Measurements from ENCODE around the gene HOXA4. TPM values are rescaled to one million over a fixed set of nuclear protein-coding genes. Genes with fewer than 3 reads are reported as not detected.

HOXA4 gene
- total RNA-seq, 1 experiment from 2014 or later, result 2.0 TPM

DNA sequence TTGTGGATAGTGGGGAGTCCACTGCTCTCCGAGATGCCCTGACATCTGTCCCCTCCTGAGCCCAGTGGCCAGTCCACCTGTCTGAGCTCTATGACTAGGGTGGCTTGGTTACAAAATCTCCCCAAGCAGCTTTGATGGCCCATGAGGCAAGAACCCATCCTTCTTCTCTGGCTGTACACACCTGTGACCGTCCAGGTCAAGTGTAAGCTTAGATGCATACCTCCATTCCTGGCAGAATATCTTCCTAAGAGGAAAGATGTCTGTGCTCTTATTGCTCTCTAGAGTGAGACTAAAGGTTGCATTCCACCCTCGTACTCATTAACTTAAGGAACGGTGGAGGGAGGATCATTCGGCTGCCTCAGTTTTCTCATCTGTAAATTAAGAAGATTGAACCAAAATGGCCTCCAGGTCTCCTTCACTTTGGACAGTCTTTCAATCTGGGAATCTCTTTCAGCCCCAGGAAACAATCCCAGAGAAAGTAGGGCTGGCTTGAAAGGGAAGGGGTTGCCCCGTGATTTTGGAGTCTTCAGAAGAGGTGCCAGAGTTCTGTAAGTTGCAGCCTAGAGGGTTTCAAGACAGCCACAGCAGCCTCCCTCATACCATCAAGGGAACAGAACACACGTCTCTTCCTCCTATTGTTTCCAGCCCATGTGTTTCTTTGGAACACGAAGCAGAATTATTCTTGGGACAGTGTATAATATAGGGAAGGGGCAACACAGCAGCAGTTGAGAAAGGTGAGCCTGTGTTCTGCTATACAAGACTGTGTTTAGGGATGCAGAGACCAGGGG is 5.5 kb downstream of the HOXA4 start:
- H3K27ac ChIP-seq (ENCODE audit: low read depth, low read length), result 0 out of 2 replicates have a peak overlapping the region, but pooled peaks have one; percentile 60
- ATAC-seq (no peak), DNase-seq (ENCODE audit: low read depth, low spot score) (no peak)
- BruUV-seq (replicated peaks), result no TSS peak
- RAD21 ChIA-PET (ENCODE audit: low non-redundant PET in 1 of 2, low total read pairs in 2 of 2, uncharacterized antibody in 2 of 2, unreplicated experiment in 2 of 2), result no interaction called here
- intact Hi-C loops (cut with micrococcal nuclease), result no loop called here
- CTCF ChIA-PET, result no interaction called here
- H3K79me2 ChIP-seq (ENCODE audit: insufficient read depth, low read length), result no peaks in the 10 kb centered on the region
- H3K9me2 ChIP-seq (ENCODE audit: insufficient read depth), result no peaks in the 10 kb centered on the region
- no peaks in the 10 kb centered on the region for H3K9me3 ChIP-seq (ENCODE audit: control insufficient read depth in 1 of 2, insufficient read depth in 1 of 2, low read depth in 1 of 2, low read length in 2 of 2)
- H3K36me3 ChIP-seq (ENCODE audit: control insufficient read depth in 1 of 2, insufficient read depth in 2 of 2, low read length in 2 of 2), result no peaks in the 10 kb centered on the region
- peaks cover 32% of the 10 kb centered on the region for H3K27me3 ChIP-seq (ENCODE audit: insufficient read depth, low read length)
- no peak overlapping the region for H2AFZ ChIP-seq (ENCODE audit: low read depth, low read length, poor library complexity, severe bottlenecking)
- POLR2A ChIA-PET, result no interaction called here
- no peak overlapping the region for H3K4me3 ChIP-seq (replicated peaks in 1 of 2; ENCODE audit: low read depth in 1 of 2, low read length in 2 of 2)
- H3K4me2 ChIP-seq (ENCODE audit: low read length), result peak overlapping the region; percentile 76
- H3K4me1 ChIP-seq (ENCODE audit: control insufficient read depth in 1 of 2, insufficient read depth in 2 of 2, low read length in 2 of 2), result peaks cover 25 to 74% of the 10 kb centered on the region in 2 experiments
- H3K9ac ChIP-seq (ENCODE audit: low read length), result peak overlapping the region; percentile 52; the same call in 1 of the 2 replicates
- no peaks in the 10 kb centered on the region for H4K20me1 ChIP-seq (ENCODE audit: insufficient read depth)
- no peak for TF ChIP-seq EGR1 (IDR thresholded peaks at IDR 0.05; ENCODE audit: low read depth)

GRCh38 chr7:27124096-27124901 is 6.3 kb downstream of the HOXA4 start:
- Histone ChIP-seq H3K27ac (ENCODE audit: low read depth, low read length) (peak overlapping the region; percentile 60), H3K9me2 (ENCODE audit: insufficient read depth) (no peaks in the 10 kb centered on the region), H3K4me2 (ENCODE audit: low read length) (peak overlapping the region; percentile 76), H3K27me3 (ENCODE audit: insufficient read depth, low read length) (peaks cover 34% of the 10 kb centered on the region), H3K9ac (ENCODE audit: low read length) (peak overlapping the region; percentile 52), H3K4me3 (replicated peaks in 1 of 2; ENCODE audit: low read depth in 1 of 2, low read length in 2 of 2) (peak overlapping the region; percentile 27 to 37), H3K4me1 (ENCODE audit: control insufficient read depth in 1 of 2, insufficient read depth in 2 of 2, low read length in 2 of 2) (peaks cover 31 to 75% of the 10 kb centered on the region in 2 experiments), H3K36me3 (ENCODE audit: control insufficient read depth in 1 of 2, insufficient read depth in 2 of 2, low read length in 2 of 2) (no peaks in the 10 kb centered on the region), H4K20me1 (ENCODE audit: insufficient read depth) (no peaks in the 10 kb centered on the region), H3K79me2 (ENCODE audit: insufficient read depth, low read length) (no peaks in the 10 kb centered on the region), H3K9me3 (ENCODE audit: control insufficient read depth in 1 of 2, insufficient read depth in 1 of 2, low read depth in 1 of 2, low read length in 2 of 2) (no peaks in the 10 kb centered on the region), H2AFZ (ENCODE audit: low read depth, low read length, poor library complexity, severe bottlenecking) (peak overlapping the region; percentile 70)
- BruUV-seq (replicated peaks), result no TSS peak
- ATAC-seq (peak; percentile 84), DNase-seq (ENCODE audit: low read depth, low spot score) (peak; percentile 66)
- intact Hi-C loops (cut with micrococcal nuclease), result no loop called here
- CTCF ChIA-PET, result no interaction called here
- RAD21 ChIA-PET (ENCODE audit: low non-redundant PET in 1 of 2, low total read pairs in 2 of 2, uncharacterized antibody in 2 of 2, unreplicated experiment in 2 of 2), result no interaction called here
- POLR2A ChIA-PET, result no interaction called here
- no peak for TF ChIP-seq EGR1 (IDR thresholded peaks at IDR 0.05; ENCODE audit: low read depth)
- TF ChIP-seq ELF1 (IDR thresholded peaks at IDR 0.05; ENCODE audit: borderline replicate concordance, low read depth), result no peak
- TF ChIP-seq, protein P1, sequence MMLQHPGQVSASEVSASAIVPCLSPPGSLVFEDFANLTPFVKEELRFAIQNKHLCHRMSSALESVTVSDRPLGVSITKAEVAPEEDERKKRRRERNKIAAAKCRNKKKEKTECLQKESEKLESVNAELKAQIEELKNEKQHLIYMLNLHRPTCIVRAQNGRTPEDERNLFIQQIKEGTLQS (IDR thresholded peaks at IDR 0.05), result no peak
- TF ChIP-seq ZBTB33 (IDR thresholded peaks at IDR 0.05; ENCODE audit: extremely low read depth, insufficient replicate concordance, low read length), result no peak
- TF ChIP-seq, protein P2, sequence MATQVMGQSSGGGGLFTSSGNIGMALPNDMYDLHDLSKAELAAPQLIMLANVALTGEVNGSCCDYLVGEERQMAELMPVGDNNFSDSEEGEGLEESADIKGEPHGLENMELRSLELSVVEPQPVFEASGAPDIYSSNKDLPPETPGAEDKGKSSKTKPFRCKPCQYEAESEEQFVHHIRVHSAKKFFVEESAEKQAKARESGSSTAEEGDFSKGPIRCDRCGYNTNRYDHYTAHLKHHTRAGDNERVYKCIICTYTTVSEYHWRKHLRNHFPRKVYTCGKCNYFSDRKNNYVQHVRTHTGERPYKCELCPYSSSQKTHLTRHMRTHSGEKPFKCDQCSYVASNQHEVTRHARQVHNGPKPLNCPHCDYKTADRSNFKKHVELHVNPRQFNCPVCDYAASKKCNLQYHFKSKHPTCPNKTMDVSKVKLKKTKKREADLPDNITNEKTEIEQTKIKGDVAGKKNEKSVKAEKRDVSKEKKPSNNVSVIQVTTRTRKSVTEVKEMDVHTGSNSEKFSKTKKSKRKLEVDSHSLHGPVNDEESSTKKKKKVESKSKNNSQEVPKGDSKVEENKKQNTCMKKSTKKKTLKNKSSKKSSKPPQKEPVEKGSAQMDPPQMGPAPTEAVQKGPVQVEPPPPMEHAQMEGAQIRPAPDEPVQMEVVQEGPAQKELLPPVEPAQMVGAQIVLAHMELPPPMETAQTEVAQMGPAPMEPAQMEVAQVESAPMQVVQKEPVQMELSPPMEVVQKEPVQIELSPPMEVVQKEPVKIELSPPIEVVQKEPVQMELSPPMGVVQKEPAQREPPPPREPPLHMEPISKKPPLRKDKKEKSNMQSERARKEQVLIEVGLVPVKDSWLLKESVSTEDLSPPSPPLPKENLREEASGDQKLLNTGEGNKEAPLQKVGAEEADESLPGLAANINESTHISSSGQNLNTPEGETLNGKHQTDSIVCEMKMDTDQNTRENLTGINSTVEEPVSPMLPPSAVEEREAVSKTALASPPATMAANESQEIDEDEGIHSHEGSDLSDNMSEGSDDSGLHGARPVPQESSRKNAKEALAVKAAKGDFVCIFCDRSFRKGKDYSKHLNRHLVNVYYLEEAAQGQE (IDR thresholded peaks at IDR 0.05; ENCODE audit: low read depth), result no peak
- TF ChIP-seq JUND (IDR thresholded peaks at IDR 0.05), result peak; percentile 54
- TF ChIP-seq YY1 (IDR thresholded peaks at IDR 0.05; ENCODE audit: extremely low read depth, insufficient replicate concordance, low read depth, low read length), result peak; percentile 70
